Mucosa of descending colon (tissue), 3 donors: Measurements from ENCODE around the gene ST3GAL6. TPM values are rescaled to one million over a fixed set of nuclear protein-coding genes. Genes with fewer than 3 reads are reported as not detected.

Experiments
- ATAC-seq: fragments of 200-7000 bp; cut with Tn5 transposase; one replicate; pipeline ENCODE4 v1.9.1; 2020; ENCODE audit warnings: mild to moderate bottlenecking, moderate library complexity
- DNase-seq, 3 donors: peaks; one replicate each; pipeline ENCODE4 v3.0.0-alpha.2; 2020
- H3K36me3 ChIP-seq: fragments of 200-600 bp; one replicate; pipeline ENCODE4 v1.8.0; 2021; ENCODE audit warnings: low read depth, mild to moderate bottlenecking
- H3K4me1 ChIP-seq: fragments of 200-600 bp; one replicate; pipeline ENCODE4 v1.8.0; 2021; ENCODE audit warnings: low read depth, mild to moderate bottlenecking
- H3K4me3 ChIP-seq: fragments of 200-600 bp; one replicate; pipeline ENCODE4 v1.8.0; 2021; ENCODE audit warnings: mild to moderate bottlenecking
- H3K9me3 ChIP-seq: fragments of 200-600 bp; one replicate; pipeline ENCODE4 v1.8.0; 2021; ENCODE audit warnings: mild to moderate bottlenecking
- intact Hi-C, 2 donors: fragments of 100-400 bp; cut with DNase I in 1 of 2; cut with micrococcal nuclease in 1 of 2; formaldehyde crosslinking; loops; one replicate each; pipeline versions ENCODE4 v1.11.0 to v1.11.1; 2022; cut with DNase I, micrococcal nuclease
- long read RNA-seq, 2 donors: library from polyadenylated mRNA; unstranded; transcript quantifications; one replicate each; pipeline ENCODE4 v2.0.0, GENCODE V29; 2019 to 2021
- total RNA-seq, 3 donors: library from RNA; stranded (reverse); fragmentation: NEBNext Ultra II Directional in 2 of 3; extraction: Animal tissue kit (Norgen Biotek cat#: 25700) in 2 of 3; gene quantifications; one replicate each; pipeline versions ENCODE4 v1.2.1 to v1.2.4, GENCODE V29; 2021 to 2023
- TF ChIP-seq, protein P1 (sequence below): fragments of 200-600 bp; IDR thresholded peaks from one replicate; pipeline ENCODE4 v1.8.0; 2022; ENCODE audit warnings: antibody characterized with exemption, mild to moderate bottlenecking
- donor health status: DM: no; HTN: no; CAD: no; lungs with moderate emphysema.
- donor health status: DM: no; HTN: no; CAD: no.
- donor health status: DM: no; HTN: yes; CAD: no.

The ST3GAL6 gene, protein sequence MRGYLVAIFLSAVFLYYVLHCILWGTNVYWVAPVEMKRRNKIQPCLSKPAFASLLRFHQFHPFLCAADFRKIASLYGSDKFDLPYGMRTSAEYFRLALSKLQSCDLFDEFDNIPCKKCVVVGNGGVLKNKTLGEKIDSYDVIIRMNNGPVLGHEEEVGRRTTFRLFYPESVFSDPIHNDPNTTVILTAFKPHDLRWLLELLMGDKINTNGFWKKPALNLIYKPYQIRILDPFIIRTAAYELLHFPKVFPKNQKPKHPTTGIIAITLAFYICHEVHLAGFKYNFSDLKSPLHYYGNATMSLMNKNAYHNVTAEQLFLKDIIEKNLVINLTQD
- total RNA-seq: 10 to 100 TPM in 1 of 3 donors, 1 to 10 TPM in 2; 1.4 to 10.9 (median 2.3) TPM
- long read RNA-seq, donor 1, partial matches to known transcripts: 0 of 10 reads
- long read RNA-seq, donor 1, other reads (novel, unspliced or antisense): 9 of 10 reads
- long read RNA-seq, donor 2: 0 reads

DNA sequence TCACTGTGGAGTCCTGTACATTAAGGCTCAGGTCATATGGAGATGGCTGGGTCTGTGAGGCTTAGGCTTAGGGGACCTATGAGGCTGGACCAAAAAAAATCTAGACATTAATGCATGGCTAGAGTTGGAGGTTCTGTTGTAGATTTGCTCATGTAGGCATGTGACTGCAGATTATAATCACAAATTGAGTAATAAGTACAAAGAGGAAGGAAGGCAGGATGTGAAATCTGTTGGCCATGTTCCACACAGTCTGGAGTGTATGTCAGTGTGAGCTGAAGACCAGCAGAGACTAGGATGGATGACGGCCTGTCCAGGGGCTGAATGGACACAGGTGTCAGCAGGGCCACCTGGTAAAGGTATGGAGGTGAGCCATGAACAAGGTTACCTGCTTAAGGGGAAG is at the start of gene ST3GAL6:
Gene ST3GAL6 (plus strand): TSS at position 265 of the 400 bp plus-strand sequence. CDS start 5,101 bp downstream, outside the sequence.
- no peaks in the 10 kb centered on the region for H3K9me3 ChIP-seq
- H3K36me3 ChIP-seq: no peaks in the 10 kb centered on the region
- TF ChIP-seq, protein P1, sequence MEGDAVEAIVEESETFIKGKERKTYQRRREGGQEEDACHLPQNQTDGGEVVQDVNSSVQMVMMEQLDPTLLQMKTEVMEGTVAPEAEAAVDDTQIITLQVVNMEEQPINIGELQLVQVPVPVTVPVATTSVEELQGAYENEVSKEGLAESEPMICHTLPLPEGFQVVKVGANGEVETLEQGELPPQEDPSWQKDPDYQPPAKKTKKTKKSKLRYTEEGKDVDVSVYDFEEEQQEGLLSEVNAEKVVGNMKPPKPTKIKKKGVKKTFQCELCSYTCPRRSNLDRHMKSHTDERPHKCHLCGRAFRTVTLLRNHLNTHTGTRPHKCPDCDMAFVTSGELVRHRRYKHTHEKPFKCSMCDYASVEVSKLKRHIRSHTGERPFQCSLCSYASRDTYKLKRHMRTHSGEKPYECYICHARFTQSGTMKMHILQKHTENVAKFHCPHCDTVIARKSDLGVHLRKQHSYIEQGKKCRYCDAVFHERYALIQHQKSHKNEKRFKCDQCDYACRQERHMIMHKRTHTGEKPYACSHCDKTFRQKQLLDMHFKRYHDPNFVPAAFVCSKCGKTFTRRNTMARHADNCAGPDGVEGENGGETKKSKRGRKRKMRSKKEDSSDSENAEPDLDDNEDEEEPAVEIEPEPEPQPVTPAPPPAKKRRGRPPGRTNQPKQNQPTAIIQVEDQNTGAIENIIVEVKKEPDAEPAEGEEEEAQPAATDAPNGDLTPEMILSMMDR: no peak
- H3K4me3 ChIP-seq: no peak within 1 kb of the TSS
- intact Hi-C loops: no loop called here
- DNase-seq (peak in 1 of 3 donors; percentile 46), ATAC-seq (peak; percentile 60)
- H3K4me1 ChIP-seq: no peaks in the 10 kb centered on the region

DNA sequence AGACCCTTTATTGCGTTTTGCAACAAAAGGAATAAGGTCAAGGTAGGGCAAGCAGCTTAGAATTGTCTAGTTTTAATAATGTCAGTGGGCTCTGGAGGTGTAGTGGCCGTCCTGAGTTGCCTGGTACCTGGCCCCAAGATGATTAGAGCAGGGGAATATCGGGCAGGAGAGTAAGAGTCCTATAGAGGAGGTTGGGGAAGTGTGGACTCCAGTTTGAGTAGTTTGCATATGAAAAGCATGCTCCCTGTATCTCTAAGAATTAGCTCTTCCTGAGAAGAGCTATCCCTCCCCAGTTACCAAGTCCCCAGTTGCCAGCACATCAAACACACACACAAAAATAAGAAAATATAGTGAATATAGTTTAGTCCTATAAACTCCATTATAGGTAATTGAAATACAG is 49.2 kb upstream of the ST3GAL6 start:
- Histone ChIP-seq H3K36me3 (no peaks in the 10 kb centered on the region), H3K4me3 (no peak overlapping the region), H3K9me3 (no peaks in the 10 kb centered on the region), H3K4me1 (no peaks in the 10 kb centered on the region)
- DNase-seq: no peak
- ATAC-seq: no peak
- intact Hi-C loops: no loop called here
- TF ChIP-seq, protein P1: no peak

DNA sequence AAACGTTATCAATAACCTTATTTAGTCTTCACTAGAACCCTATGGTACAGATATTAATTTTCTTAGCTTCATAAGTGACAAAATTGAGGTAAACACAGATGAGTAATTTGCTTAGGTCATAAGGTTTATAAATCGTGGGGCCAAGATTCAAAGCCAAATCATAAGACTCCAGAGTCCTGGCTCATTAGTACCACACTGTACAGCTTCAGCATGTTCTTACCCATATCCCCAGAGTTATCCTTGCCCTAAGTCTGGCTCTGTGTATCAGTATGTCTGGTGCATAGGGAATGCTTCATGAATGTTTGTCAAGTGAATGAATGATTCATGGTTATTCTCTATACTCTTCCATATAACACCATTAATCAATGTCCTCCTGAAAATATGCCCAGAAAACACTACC is 45.6 kb upstream of the ST3GAL6 start:
- DNase-seq (no peak), ATAC-seq (no peak)
- H3K4me1 ChIP-seq: no peaks in the 10 kb centered on the region
- intact Hi-C loops: no loop called here
- TF ChIP-seq, protein P1: no peak
- H3K36me3 ChIP-seq: no peaks in the 10 kb centered on the region
- H3K9me3 ChIP-seq: no peaks in the 10 kb centered on the region
- H3K4me3 ChIP-seq: no peak overlapping the region

DNA sequence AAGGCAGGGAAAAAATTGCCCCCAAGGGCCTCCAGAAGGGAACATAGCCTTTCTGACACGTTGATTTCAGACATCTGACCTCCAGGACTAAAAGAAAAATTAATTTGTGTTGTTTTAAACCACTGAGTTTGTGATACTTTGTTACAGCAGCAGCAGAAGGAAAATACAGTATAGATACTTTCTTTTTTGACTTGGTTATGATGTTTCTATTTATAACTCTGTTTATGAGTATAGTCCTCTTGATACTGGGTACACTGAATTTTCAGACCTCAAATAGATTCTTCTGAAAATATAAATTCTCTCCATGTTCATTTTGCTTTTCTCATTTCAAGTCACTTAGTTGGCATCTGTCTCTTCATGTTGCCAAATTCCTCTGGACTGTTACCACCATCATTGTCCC is 44.4 kb upstream of the ST3GAL6 start:
- ATAC-seq: no peak
- Histone ChIP-seq H3K4me1 (no peaks in the 10 kb centered on the region), H3K9me3 (no peaks in the 10 kb centered on the region), H3K36me3 (no peaks in the 10 kb centered on the region), H3K4me3 (no peak overlapping the region)
- intact Hi-C loops: no loop called here
- TF ChIP-seq, protein P1: no peak
- DNase-seq: no peak

DNA sequence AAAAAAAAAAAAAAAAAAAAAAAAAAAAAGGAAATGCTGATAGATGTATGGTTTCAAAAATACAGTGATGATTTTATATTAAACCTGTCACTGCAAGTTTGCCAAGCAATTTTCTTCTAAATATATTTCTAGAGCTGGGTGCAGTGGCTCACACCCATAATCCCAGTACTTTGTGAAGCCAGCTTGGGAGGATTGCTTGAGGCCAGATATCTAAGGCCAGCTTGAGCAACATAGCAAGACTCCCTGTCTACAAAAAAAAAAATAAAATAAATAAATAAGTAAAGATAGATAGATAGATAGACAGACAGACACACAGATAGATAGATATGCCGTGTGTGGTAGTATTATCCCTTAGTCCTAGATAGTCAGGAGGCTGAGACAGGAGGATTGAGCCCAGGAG is 41.4 kb upstream of the ST3GAL6 start:
- intact Hi-C loops: no loop called here
- Histone ChIP-seq H3K4me3 (no peak overlapping the region), H3K4me1 (no peaks in the 10 kb centered on the region), H3K36me3 (no peaks in the 10 kb centered on the region), H3K9me3 (no peaks in the 10 kb centered on the region)
- ATAC-seq: no peak
- DNase-seq: no peak
- TF ChIP-seq, protein P1: no peak
